ENCODE measurements around the gene IFT80. TPM values are rescaled to one million over a fixed set of nuclear protein-coding genes. Genes with fewer than 3 reads are reported as not detected.
A peak's percentile ranks its signal among the peaks of the same experiment; 100 is the strongest.

Gene IFT80
- total and polyA plus RNA-seq, 2 of the 4 experiments (the other 2 are of a cell fraction), result 15.2 to 16.8 TPM

DNA sequence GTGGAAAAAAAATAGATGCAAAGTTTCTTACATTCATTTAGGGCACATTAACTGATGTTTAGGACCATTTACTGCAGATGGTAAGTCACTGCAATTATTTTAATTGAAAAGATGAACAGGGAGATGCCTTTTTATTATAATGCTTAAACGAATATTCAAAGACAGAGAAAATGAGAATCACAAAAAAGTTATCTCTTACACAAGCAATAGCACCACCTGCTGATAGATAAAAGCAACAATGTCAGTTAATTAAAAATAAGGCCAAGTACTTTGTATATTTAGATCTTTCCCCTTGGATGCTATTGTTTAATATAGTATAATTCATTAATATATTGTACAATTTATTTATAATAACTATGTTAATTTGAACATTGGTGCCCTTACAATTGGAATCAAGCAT is 55.9 kb downstream of the IFT80 start:
- Histone ChIP-seq H2BK120ac (ENCODE audit: low read depth, low read length) (no peak overlapping the region), H3K27me3 (ENCODE audit: control insufficient read depth, insufficient read depth, low read length) (no peaks in the 10 kb centered on the region), H2AK9ac (replicated peaks; ENCODE audit: low read depth, low read length, poor library complexity) (no peak overlapping the region), H4K91ac (ENCODE audit: insufficient read depth, low read depth, low read length) (no peak overlapping the region), H3K4ac (ENCODE audit: low read depth, low read length) (no peak overlapping the region), H4K20me1 (ENCODE audit: insufficient read depth, low read length) (no peaks in the 10 kb centered on the region), H3K56ac (ENCODE audit: extremely low read depth, insufficient read depth, low read length) (no peak overlapping the region), H2AK5ac (ENCODE audit: low read depth, low read length) (no peak overlapping the region), H3K23ac (ENCODE audit: low read depth, low read length) (no peak overlapping the region), H3K4me2 (ENCODE audit: low read depth, low read length) (no peak overlapping the region), H2BK20ac (ENCODE audit: low read depth, low read length) (no peak overlapping the region), H2AFZ (replicated peaks; ENCODE audit: low read length, poor library complexity) (no peak overlapping the region), H3K4me3 (ENCODE audit: insufficient read depth, low read depth, low read length) (no peak overlapping the region), H4K5ac (ENCODE audit: low read depth, low read length) (no peak overlapping the region), H3K14ac (replicated peaks; ENCODE audit: low read depth, low read length) (no peak overlapping the region), H3K79me1 (ENCODE audit: low read depth in 1 of 2, low read length in 2 of 2) (no peaks in the 10 kb centered on the region), H3K4me1 (ENCODE audit: control insufficient read depth, insufficient read depth, low read length) (peaks cover 2% of the 10 kb centered on the region; the same call in 1 of the 2 replicates), H2BK15ac (ENCODE audit: low read depth, low read length) (no peak overlapping the region), H3K9me1 (ENCODE audit: insufficient read depth, low read length) (no peaks in the 10 kb centered on the region; the same call in 1 of the 2 replicates), H2BK5ac (ENCODE audit: low read depth, low read length, poor library complexity, severe bottlenecking) (no peak overlapping the region), H3K36me3 (ENCODE audit: control insufficient read depth, insufficient read depth, low read length) (peaks cover 4% of the 10 kb centered on the region; the same call in 1 of the 2 replicates), H4K8ac (ENCODE audit: low read depth in 2 of 2, low read length in 2 of 2) (no peak overlapping the region), H3K27ac (ENCODE audit: insufficient read depth, low read length) (no peak overlapping the region), H3K9ac (ENCODE audit: low read depth, low read length) (no peak overlapping the region), H3K18ac (ENCODE audit: low read depth, low read length) (no peak overlapping the region), H3K9me3 (ENCODE audit: control insufficient read depth, insufficient read depth, low read length) (no peaks in the 10 kb centered on the region; the same call in 1 of the 2 replicates)
- DNase-seq, result peak; percentile 49
- in situ Hi-C loops (cut with MboI; ENCODE audit: low sequenced_read_pairs), result loop anchor here (5.0 to 10.0 kb wide), 2 partner anchors 181 to 318 kb away; no protein-coding TSS in a partner anchor
- CTCF ChIA-PET, result interaction anchor here (0.6 to 1.8 kb wide), 5 partner anchors 12 to 1080 kb away, joined by 3 to 4 read pairs (median 3); no protein-coding TSS in a partner anchor
- dilution Hi-C loops (cut with HindIII; ENCODE audit: low sequenced_read_pairs, unreplicated experiment), result no loop called here
- no TSS peak for BruUV-seq (replicated peaks)
- peak; percentile 40 for ATAC-seq (ENCODE audit: low read depth)
- TF ChIP-seq, protein P1, sequence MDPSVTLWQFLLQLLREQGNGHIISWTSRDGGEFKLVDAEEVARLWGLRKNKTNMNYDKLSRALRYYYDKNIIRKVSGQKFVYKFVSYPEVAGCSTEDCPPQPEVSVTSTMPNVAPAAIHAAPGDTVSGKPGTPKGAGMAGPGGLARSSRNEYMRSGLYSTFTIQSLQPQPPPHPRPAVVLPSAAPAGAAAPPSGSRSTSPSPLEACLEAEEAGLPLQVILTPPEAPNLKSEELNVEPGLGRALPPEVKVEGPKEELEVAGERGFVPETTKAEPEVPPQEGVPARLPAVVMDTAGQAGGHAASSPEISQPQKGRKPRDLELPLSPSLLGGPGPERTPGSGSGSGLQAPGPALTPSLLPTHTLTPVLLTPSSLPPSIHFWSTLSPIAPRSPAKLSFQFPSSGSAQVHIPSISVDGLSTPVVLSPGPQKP (IDR thresholded peaks at IDR 0.05; ENCODE audit: borderline replicate concordance, low read depth, low read length), result no peak
- TF ChIP-seq MAFK (IDR thresholded peaks at IDR 0.05; ENCODE audit: low read depth, low read length) (no peak), FOS (IDR thresholded peaks at IDR 0.05; ENCODE audit: low read depth, low read length) (no peak), NFE2L2 (IDR thresholded peaks at IDR 0.05; ENCODE audit: low read depth, low read length) (no peak), SMC3 (IDR thresholded peaks at IDR 0.05; ENCODE audit: low read depth, low read length) (peak; percentile 72), BHLHE40 (IDR thresholded peaks at IDR 0.05; ENCODE audit: low read depth, low read length) (no peak), RAD21 (IDR thresholded peaks at IDR 0.05; ENCODE audit: low read length) (peak; percentile 74), CHD1 (IDR thresholded peaks at IDR 0.05; ENCODE audit: low read depth, low read length) (no peak), MAZ (IDR thresholded peaks at IDR 0.05; ENCODE audit: borderline replicate concordance, low read depth, low read length) (no peak), RFX5 (IDR thresholded peaks at IDR 0.05; ENCODE audit: low read depth, low read length) (no peak), MXI1 (IDR thresholded peaks at IDR 0.05; ENCODE audit: borderline replicate concordance, low read depth, low read length) (no peak), RCOR1 (IDR thresholded peaks at IDR 0.05; ENCODE audit: insufficient replicate concordance, low read length) (no peak)
- TF ChIP-seq, protein P2, sequence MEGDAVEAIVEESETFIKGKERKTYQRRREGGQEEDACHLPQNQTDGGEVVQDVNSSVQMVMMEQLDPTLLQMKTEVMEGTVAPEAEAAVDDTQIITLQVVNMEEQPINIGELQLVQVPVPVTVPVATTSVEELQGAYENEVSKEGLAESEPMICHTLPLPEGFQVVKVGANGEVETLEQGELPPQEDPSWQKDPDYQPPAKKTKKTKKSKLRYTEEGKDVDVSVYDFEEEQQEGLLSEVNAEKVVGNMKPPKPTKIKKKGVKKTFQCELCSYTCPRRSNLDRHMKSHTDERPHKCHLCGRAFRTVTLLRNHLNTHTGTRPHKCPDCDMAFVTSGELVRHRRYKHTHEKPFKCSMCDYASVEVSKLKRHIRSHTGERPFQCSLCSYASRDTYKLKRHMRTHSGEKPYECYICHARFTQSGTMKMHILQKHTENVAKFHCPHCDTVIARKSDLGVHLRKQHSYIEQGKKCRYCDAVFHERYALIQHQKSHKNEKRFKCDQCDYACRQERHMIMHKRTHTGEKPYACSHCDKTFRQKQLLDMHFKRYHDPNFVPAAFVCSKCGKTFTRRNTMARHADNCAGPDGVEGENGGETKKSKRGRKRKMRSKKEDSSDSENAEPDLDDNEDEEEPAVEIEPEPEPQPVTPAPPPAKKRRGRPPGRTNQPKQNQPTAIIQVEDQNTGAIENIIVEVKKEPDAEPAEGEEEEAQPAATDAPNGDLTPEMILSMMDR (conservative IDR thresholded peaks at IDR 0.05; ENCODE audit: low read depth, low read length), result peak; percentile 71
- intact Hi-C loops (cut with micrococcal nuclease), result loop anchor here (1.0 to 5.0 kb wide), 5 partner anchors 161 to 516 kb away; no protein-coding TSS in a partner anchor
- POLR2A ChIA-PET (ENCODE audit: unreplicated experiment), result no interaction called here
- WGBS, 2 experiments (ENCODE audit: extremely low coverage in 2 of 2, insufficient read length in 1 of 2), result no CpG with 5 or more reads among the region's 1 CpG
